ENCODE data around the gene MTG1. TPM values are rescaled to one million over a fixed set of nuclear protein-coding genes. Genes with fewer than 3 reads are reported as not detected.
"Not testable (repeated sequence)": the region's sequence is repeated elsewhere in the genome, so short reads cannot be mapped to it uniquely, and the experiment has no call there.

MTG1 gene
- total RNA-seq, 4 donors from 2014 or later, result 28.7 to 65.7 (median 34.7) TPM

- H3K27me3 ChIP-seq, result no peaks in the 10 kb centered on the region
- no peak for TF ChIP-seq CTCF (IDR thresholded peaks at IDR 0.05)
- peaks cover 0 to 7% (median 0%) of the 10 kb centered on the region in 3 donors for H3K36me3 ChIP-seq
- no peaks in the 10 kb centered on the region for H3K4me1 ChIP-seq
- 83 to 84% methylated on average over 11 of the region's 11 CpGs for WGBS, 2 donors
- no peak overlapping the region for H3K27ac ChIP-seq
- DNase-seq (ENCODE audit: low spot score in 2 of 2), result no peak
- no peaks in the 10 kb centered on the region for H3K9me3 ChIP-seq
- H3K4me3 ChIP-seq, result no peak overlapping the region
Measured at GRCh38 chr10:133438711-133439273, 44.8 kb downstream of the MTG1 start.

GRCh38 chr10:133439517-133440461 is 45.8 kb downstream of the MTG1 start:
- 89% methylated on average over 22 to 23 of the region's 25 CpGs for WGBS, 2 donors
- Histone ChIP-seq H3K27me3 (no peaks in the 10 kb centered on the region), H3K9me3 (peaks cover 0 to 2% (median 0%) of the 10 kb centered on the region in 4 donors), H3K36me3 (peaks cover 0 to 7% (median 0%) of the 10 kb centered on the region in 3 donors), H3K4me1 (no peaks in the 10 kb centered on the region), H3K27ac (no peak overlapping the region), H3K4me3 (no peak overlapping the region)
- DNase-seq (ENCODE audit: low spot score in 2 of 2), result no peak
- TF ChIP-seq POLR2A (IDR thresholded peaks at IDR 0.05) (no peak), EP300 (IDR thresholded peaks at IDR 0.05) (no peak), CTCF (IDR thresholded peaks at IDR 0.05) (no peak)

- no peak for TF ChIP-seq POLR2A (IDR thresholded peaks at IDR 0.05)
- no peak for TF ChIP-seq CTCF (IDR thresholded peaks at IDR 0.05)
- no peak for TF ChIP-seq EP300 (IDR thresholded peaks at IDR 0.05)
- H3K27me3 ChIP-seq, result no peaks in the 10 kb centered on the region
- no peak overlapping the region for H3K27ac ChIP-seq
- 92 to 97% methylated on average over 13 to 17 of the region's 18 CpGs for WGBS, 2 donors
- H3K4me3 ChIP-seq, result no peak overlapping the region
- no peak for DNase-seq (ENCODE audit: low spot score in 2 of 2)
- peaks cover 0 to 7% (median 0%) of the 10 kb centered on the region in 3 donors for H3K36me3 ChIP-seq
- H3K4me1 ChIP-seq, result no peaks in the 10 kb centered on the region
- H3K9me3 ChIP-seq, result peaks cover 0 to 12% (median 0%) of the 10 kb centered on the region in 4 donors
Measured at GRCh38 chr10:133440633-133441285, 46.8 kb downstream of the MTG1 start.

GRCh38 chr10:133441356-133441755 is 47.4 kb downstream of the MTG1 start:
- Histone ChIP-seq H3K9me3 (peaks cover 0 to 17% (median under 1%) of the 10 kb centered on the region in 4 donors), H3K36me3 (peaks cover 0 to 13% (median 0%) of the 10 kb centered on the region in 3 donors)
- H3K27ac ChIP-seq; DNase-seq (ENCODE audit: low spot score in 2 of 2); H3K4me3 ChIP-seq; H3K27me3 ChIP-seq; H3K4me1 ChIP-seq: not testable (repeated sequence)
- 88 to 90% methylated on average over 8 to 14 of the region's 21 CpGs for WGBS, 2 donors

GRCh38 chr10:133441780-133442179 is 47.8 kb downstream of the MTG1 start:
- Histone ChIP-seq H3K4me1 (no peaks in the 10 kb centered on the region), H3K27me3 (no peaks in the 10 kb centered on the region), H3K27ac (no peak overlapping the region), H3K4me3 (no peak overlapping the region), H3K9me3 (peaks cover 0 to 22% (median 3%) of the 10 kb centered on the region in 4 donors), H3K36me3 (peaks cover 0 to 16% (median 0%) of the 10 kb centered on the region in 3 donors)
- 78% methylated on average over 12 of the region's 12 CpGs for whole genome bisulfite sequencing, 2 donors
- TF ChIP-seq CTCF (IDR thresholded peaks at IDR 0.05) (no peak), POLR2A (IDR thresholded peaks at IDR 0.05) (no peak), EP300 (IDR thresholded peaks at IDR 0.05) (no peak)
- DNase-seq (ENCODE audit: low spot score in 2 of 2), result no peak
